GM23338 (cell line): ENCODE results near the gene OMA1. TPM values are rescaled to one million over a fixed set of nuclear protein-coding genes. Genes with fewer than 3 reads are reported as not detected.

Experiments
- ATAC-seq: fragments of 200-7000 bp; cut with Tn5 transposase; 3 replicates; pipeline ENCODE4 v1.9.1; 2020
- DNase-seq: peaks from one replicate; pipeline ENCODE4 v3.0.0-alpha.2; 2015; ENCODE audit warnings: low spot score
- H2AFZ ChIP-seq: fragments of 200-600 bp; sonication (generic); 2 replicates; pipeline ENCODE4 v1.8.0; 2016; ENCODE audit warnings: antibody characterized with exemption, mild to moderate bottlenecking, moderate library complexity
- H3F3A ChIP-seq: fragments of 200-600 bp; sonication (generic); replicated peaks from 2 replicates; pipeline ENCODE4 v1.8.0; 2017; ENCODE audit warnings: antibody characterized with exemption, mixed run types, low read depth
- H3K27ac ChIP-seq: fragments of 200-600 bp; sonication (generic); 2 replicates; pipeline ENCODE4 v1.6.1; 2016; ENCODE audit warnings: low read depth
- H3K27me3 ChIP-seq: fragments of 200-600 bp; sonication (generic); 2 replicates; pipeline ENCODE4 v1.8.0; 2016; ENCODE audit warnings: mild to moderate bottlenecking, mixed run types, moderate library complexity; ENCODE audit not compliant: insufficient read depth
- H3K36me3 ChIP-seq: fragments of 200-600 bp; sonication (generic); 2 replicates; pipeline ENCODE4 v1.8.0; 2016; ENCODE audit warnings: mild to moderate bottlenecking; ENCODE audit not compliant: insufficient read depth
- H3K4me1 ChIP-seq: fragments of 200-600 bp; sonication (generic); 2 replicates; pipeline ENCODE4 v1.8.0; 2016; ENCODE audit warnings: mild to moderate bottlenecking, moderate library complexity; ENCODE audit not compliant: insufficient read depth
- H3K4me2 ChIP-seq: fragments of 200-600 bp; sonication (generic); 2 replicates; pipeline ENCODE4 v1.7.1; 2017; ENCODE audit warnings: mixed run types
- H3K4me3 ChIP-seq: fragments of 200-600 bp; sonication (generic); 2 replicates; pipeline ENCODE4 v1.6.1; 2016; ENCODE audit warnings: mixed run types
- H3K79me2 ChIP-seq: fragments of 200-600 bp; sonication (generic); replicated peaks from 2 replicates; pipeline ENCODE4 v1.8.0; 2017; ENCODE audit warnings: mild to moderate bottlenecking; ENCODE audit not compliant: insufficient read depth
- H3K9me2 ChIP-seq: fragments of 200-600 bp; sonication (generic); 2 replicates; pipeline ENCODE4 v1.8.0; 2017; ENCODE audit not compliant: insufficient read depth
- H4K20me1 ChIP-seq: fragments of 200-600 bp; sonication (generic); replicated peaks from 2 replicates; pipeline ENCODE4 v1.8.0; 2017; ENCODE audit warnings: mild to moderate bottlenecking; ENCODE audit not compliant: insufficient read depth
- H3K27ac Mint-ChIP-seq: 2 replicates; pipeline ENCODE4 v1.8.0; 2020; ENCODE audit warnings: inconsistent platforms, mild to moderate bottlenecking, moderate library complexity, mixed read lengths
- H3K27me3 Mint-ChIP-seq: 3 replicates; pipeline ENCODE4 v1.8.0; 2022; ENCODE audit warnings: low read depth, mild to moderate bottlenecking, moderate library complexity, mixed read lengths, inconsistent platforms; ENCODE audit not compliant: insufficient read depth, poor library complexity
- H3K36me3 Mint-ChIP-seq: 3 replicates; pipeline ENCODE4 v1.8.0; 2021; ENCODE audit warnings: low read depth, mild to moderate bottlenecking, inconsistent platforms, moderate library complexity, mixed read lengths
- H3K4me1 Mint-ChIP-seq: 3 replicates; pipeline ENCODE4 v1.8.0; 2020; ENCODE audit warnings: mild to moderate bottlenecking, inconsistent platforms, mixed read lengths
- H3K4me3 Mint-ChIP-seq: 3 replicates; pipeline ENCODE4 v1.8.0; 2021; ENCODE audit warnings: moderate library complexity, mild to moderate bottlenecking, inconsistent platforms, mixed read lengths
- H3K9me3 Mint-ChIP-seq: 3 replicates; pipeline ENCODE4 v1.8.0; 2020; ENCODE audit warnings: moderate library complexity, mild to moderate bottlenecking, inconsistent platforms, mixed read lengths
- CREB1 ChIP-seq: fragments of 250-450 bp; sonication (Bioruptor Pico); IDR thresholded peaks from 2 replicates; pipeline ENCODE4 v1.5.0; 2020; ENCODE audit warnings: low read depth, mild to moderate bottlenecking, moderate library complexity
- EZH2 ChIP-seq: fragments of 200-600 bp; sonication (generic); IDR thresholded peaks from one replicate; pipeline ENCODE4 v1.8.0; 2017; ENCODE audit warnings: antibody characterized with exemption, mild to moderate bottlenecking, low read depth; ENCODE audit not compliant: unreplicated experiment
- JUNB ChIP-seq: IDR thresholded peaks from one replicate; pipeline ENCODE4 v1.6.1; 2016; ENCODE audit warnings: antibody characterized with exemption; ENCODE audit not compliant: unreplicated experiment
- NANOG ChIP-seq: IDR thresholded peaks from 2 replicates; pipeline ENCODE4 v1.6.1; 2016; ENCODE audit warnings: antibody characterized with exemption, borderline replicate concordance
- REST ChIP-seq: IDR thresholded peaks from one replicate; pipeline ENCODE4 v1.6.1; 2018; ENCODE audit warnings: antibody characterized with exemption; ENCODE audit not compliant: unreplicated experiment
- STAT1 ChIP-seq: IDR thresholded peaks from one replicate; pipeline ENCODE4 v1.6.1; 2016; ENCODE audit warnings: antibody characterized with exemption; ENCODE audit not compliant: unreplicated experiment
- ZNF114 ChIP-seq: fragments of 250-450 bp; sonication (Bioruptor Pico); IDR thresholded peaks from 2 replicates; pipeline ENCODE4 v1.5.0; 2020; ENCODE audit warnings: mild to moderate bottlenecking, moderate library complexity
- ZNF331 ChIP-seq: fragments of 250-450 bp; sonication (Bioruptor Pico); IDR thresholded peaks from 2 replicates; pipeline ENCODE4 v1.5.0; 2020; ENCODE audit warnings: low read depth, mild to moderate bottlenecking, moderate library complexity
- polyA plus RNA-seq: library from polyadenylated mRNA; unstranded; fragments of >200 nt; fragmentation: Nextera tagmentation; extraction: Ambion mirVana; gene quantifications from 2 replicates; pipeline ENCODE4 v1.2.1, GENCODE V29; 2016
- total RNA-seq: library from RNA; depleted of rRNA; stranded (reverse); fragments of >200 nt; shearing (Covaris generic); gene quantifications from 2 replicates; pipeline ENCODE4 v1.2.3, GENCODE V29; 2014
- TF ChIP-seq, protein P1 (sequence below), 2 experiments: fragments of 200-600 bp in 1 of 2; sonication (generic) in 1 of 2; conservative IDR thresholded peaks; 2 replicates each; pipeline versions ENCODE4 v1.5.1 to v1.6.1; 2016 to 2017; ENCODE audit warnings: antibody characterized with exemption in 2 of 2, low read depth in 2 of 2, mild to moderate bottlenecking in 2 of 2, moderate library complexity in 1 of 2
- TF ChIP-seq, protein P2 (sequence below): IDR thresholded peaks from 2 replicates; pipeline ENCODE4 v1.6.1; 2016; ENCODE audit warnings: antibody characterized with exemption

OMA1 gene
- total and polyA plus RNA-seq, 2 experiments from 2014 or later = 21.3 to 33.1 TPM

DNA sequence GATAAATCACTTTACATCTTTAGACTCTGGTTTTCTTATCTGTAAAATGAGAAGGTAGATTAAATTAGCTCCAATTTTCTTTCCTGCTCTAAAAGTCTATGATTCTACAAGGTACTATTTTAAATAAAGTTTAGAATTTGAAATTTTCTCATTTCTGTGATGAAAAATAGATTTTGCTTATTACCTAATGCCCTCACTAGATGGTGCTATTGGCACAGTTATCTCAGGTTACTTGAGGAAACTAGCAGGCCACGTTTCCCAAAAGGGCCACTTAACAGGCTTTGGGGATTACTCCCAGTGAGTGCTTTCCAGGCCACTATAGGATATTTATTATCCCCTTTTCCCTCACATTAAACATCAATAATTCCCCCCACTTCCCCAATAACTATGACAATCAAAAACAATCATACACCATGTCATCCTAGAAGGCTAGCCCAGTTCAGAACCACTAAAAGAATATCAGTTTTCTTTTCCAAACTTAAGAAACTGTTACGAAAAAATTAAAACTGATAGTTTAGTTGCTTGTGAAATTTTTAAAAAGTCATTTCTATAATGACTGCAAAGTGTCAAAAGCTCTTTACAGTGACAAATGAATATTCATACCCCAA is 30.6 kb downstream of the OMA1 start:
- ATAC-seq (peak; percentile 69), DNase-seq (peak; percentile 90)
- Histone ChIP-seq H3K4me2 (no peak overlapping the region), H3K36me3 (no peaks in the 10 kb centered on the region), H3K4me3 (no peak overlapping the region), H3K27me3 (no peaks in the 10 kb centered on the region), H3K79me2 (no peaks in the 10 kb centered on the region), H3K4me1 (no peaks in the 10 kb centered on the region), H3K9me2 (no peaks in the 10 kb centered on the region), H2AFZ (no peak overlapping the region), H4K20me1 (no peaks in the 10 kb centered on the region), H3K27ac (no peak overlapping the region), H3F3A (no peaks in the 10 kb centered on the region)
- no peak for TF ChIP-seq ZNF114 (CRISPR knock-in tag)
- TF ChIP-seq, protein P1, sequence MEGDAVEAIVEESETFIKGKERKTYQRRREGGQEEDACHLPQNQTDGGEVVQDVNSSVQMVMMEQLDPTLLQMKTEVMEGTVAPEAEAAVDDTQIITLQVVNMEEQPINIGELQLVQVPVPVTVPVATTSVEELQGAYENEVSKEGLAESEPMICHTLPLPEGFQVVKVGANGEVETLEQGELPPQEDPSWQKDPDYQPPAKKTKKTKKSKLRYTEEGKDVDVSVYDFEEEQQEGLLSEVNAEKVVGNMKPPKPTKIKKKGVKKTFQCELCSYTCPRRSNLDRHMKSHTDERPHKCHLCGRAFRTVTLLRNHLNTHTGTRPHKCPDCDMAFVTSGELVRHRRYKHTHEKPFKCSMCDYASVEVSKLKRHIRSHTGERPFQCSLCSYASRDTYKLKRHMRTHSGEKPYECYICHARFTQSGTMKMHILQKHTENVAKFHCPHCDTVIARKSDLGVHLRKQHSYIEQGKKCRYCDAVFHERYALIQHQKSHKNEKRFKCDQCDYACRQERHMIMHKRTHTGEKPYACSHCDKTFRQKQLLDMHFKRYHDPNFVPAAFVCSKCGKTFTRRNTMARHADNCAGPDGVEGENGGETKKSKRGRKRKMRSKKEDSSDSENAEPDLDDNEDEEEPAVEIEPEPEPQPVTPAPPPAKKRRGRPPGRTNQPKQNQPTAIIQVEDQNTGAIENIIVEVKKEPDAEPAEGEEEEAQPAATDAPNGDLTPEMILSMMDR (conservative IDR thresholded peaks at IDR 0.05; ENCODE audit: low read depth in 2 of 2) = peak; percentile 78 to 92
- Mint-ChIP-seq H3K4me1 (no peaks in the 10 kb centered on the region), H3K9me3 (no peaks in the 10 kb centered on the region), H3K27me3 (no peaks in the 10 kb centered on the region), H3K27ac (no peak overlapping the region), H3K36me3 (peaks cover 5% of the 10 kb centered on the region; the same call in 1 of the 3 replicates), H3K4me3 (no peak overlapping the region)

GRCh38 chr1:58513956-58514355 is 32.6 kb downstream of the OMA1 start:
- Histone ChIP-seq H3K4me3 (no peak overlapping the region), H2AFZ (no peak overlapping the region), H3K4me2 (no peak overlapping the region), H3K79me2 (no peaks in the 10 kb centered on the region), H3F3A (no peaks in the 10 kb centered on the region), H3K4me1 (no peaks in the 10 kb centered on the region), H4K20me1 (no peaks in the 10 kb centered on the region), H3K36me3 (no peaks in the 10 kb centered on the region), H3K27me3 (no peaks in the 10 kb centered on the region), H3K9me2 (no peaks in the 10 kb centered on the region), H3K27ac (no peak overlapping the region)
- DNase-seq (no peak), ATAC-seq (no peak)
- Mint-ChIP-seq H3K4me3 (no peak overlapping the region), H3K4me1 (no peaks in the 10 kb centered on the region), H3K27me3 (no peaks in the 10 kb centered on the region), H3K27ac (no peak overlapping the region), H3K36me3 (peaks cover 6% of the 10 kb centered on the region; the same call in 1 of the 3 replicates), H3K9me3 (no peaks in the 10 kb centered on the region)
- TF ChIP-seq STAT1 = no peak
- TF ChIP-seq REST = no peak
- TF ChIP-seq ZNF114 (CRISPR knock-in tag) = no peak
- no peak for TF ChIP-seq NANOG
- TF ChIP-seq EZH2 = no peak
- TF ChIP-seq, protein P2, sequence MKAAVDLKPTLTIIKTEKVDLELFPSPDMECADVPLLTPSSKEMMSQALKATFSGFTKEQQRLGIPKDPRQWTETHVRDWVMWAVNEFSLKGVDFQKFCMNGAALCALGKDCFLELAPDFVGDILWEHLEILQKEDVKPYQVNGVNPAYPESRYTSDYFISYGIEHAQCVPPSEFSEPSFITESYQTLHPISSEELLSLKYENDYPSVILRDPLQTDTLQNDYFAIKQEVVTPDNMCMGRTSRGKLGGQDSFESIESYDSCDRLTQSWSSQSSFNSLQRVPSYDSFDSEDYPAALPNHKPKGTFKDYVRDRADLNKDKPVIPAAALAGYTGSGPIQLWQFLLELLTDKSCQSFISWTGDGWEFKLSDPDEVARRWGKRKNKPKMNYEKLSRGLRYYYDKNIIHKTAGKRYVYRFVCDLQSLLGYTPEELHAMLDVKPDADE = no peak
- TF ChIP-seq ZNF331 (CRISPR knock-in tag) = no peak
- TF ChIP-seq CREB1 (CRISPR knock-in tag) = no peak
- TF ChIP-seq JUNB = no peak
- TF ChIP-seq, protein P1 (conservative IDR thresholded peaks at IDR 0.05; ENCODE audit: low read depth in 2 of 2) = no peak
